ENCODE results near the gene ZNF236.

The ZNF236 gene

DNA sequence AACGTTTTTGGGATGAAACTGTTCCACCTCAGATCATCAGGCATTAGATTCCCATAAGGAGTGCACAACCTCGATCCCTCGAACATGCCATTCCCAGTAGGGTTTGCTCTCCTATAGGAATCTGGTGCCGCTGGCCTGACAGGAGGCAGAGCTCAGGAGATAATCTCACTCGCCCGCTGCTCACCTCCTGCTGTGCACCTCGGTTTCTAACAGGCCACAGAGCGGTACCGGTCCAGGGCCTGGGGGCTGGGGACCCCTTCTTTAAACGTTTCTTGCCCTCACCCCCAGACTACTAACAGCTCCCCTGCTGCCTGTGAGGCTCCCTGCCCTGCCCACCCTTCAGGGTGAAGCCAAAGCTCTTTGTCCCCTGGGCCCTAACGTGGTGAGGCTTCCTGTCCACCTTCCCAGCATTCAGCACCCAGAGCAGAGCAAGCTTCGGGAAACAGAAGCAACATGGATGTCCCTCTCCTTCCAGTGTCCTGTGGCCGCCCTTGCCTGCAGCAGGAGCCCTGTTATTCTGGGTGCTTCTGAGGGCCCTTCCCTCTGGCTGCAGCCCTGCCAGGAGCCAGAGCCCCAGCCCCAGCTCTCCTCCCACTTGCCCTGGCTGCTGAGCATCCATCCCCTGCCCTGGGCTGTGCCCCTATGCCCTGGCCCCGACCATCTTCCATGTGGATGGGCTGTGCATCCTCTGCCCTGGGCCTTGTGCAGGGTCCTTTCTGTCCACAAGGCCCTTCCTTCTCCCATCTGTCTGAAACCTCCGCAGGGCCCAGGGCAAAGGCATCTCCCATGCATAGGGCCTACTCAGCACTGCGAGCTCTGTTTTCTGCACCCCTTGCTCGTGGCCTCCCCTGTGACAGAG is 170.1 kb downstream of the ZNF236 start:
- DNase-seq: no peak

DNA sequence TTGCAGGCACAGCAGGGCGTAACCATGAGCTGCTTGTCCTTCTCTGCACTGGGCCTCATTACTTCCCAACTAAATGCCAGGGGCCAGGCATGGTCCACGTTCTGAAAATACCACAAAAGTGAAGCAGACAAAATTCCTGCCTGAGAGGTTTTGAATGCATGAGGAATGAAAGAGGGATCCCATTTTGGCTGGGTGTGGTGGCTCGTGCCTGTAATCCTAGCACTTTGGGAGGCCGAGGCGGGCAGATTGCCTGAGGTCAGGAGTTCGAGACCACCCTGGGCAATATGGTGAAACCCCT is 170.7 kb downstream of the ZNF236 start:
- DNase-seq: no peak

DNA sequence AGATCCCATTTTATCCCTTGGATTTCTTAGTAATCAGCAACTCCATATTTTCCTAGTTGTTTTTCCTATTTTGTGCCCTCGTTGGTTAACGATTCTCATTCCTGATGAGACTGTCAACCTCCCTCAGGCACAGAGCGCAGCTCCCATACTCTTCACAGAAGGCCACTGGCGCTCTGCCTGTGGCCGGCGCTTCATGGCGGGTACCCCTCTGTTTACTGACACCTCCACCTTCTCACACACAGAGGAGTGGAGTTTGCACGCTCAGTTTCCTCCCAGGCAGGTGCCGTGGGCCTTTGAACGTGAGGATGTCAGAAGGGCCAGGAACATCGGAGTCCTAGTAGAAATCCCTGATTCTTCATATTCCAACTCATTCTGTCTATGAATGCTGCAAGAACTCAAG is 171.2 kb downstream of the ZNF236 start:
- DNase-seq: no peak

DNA sequence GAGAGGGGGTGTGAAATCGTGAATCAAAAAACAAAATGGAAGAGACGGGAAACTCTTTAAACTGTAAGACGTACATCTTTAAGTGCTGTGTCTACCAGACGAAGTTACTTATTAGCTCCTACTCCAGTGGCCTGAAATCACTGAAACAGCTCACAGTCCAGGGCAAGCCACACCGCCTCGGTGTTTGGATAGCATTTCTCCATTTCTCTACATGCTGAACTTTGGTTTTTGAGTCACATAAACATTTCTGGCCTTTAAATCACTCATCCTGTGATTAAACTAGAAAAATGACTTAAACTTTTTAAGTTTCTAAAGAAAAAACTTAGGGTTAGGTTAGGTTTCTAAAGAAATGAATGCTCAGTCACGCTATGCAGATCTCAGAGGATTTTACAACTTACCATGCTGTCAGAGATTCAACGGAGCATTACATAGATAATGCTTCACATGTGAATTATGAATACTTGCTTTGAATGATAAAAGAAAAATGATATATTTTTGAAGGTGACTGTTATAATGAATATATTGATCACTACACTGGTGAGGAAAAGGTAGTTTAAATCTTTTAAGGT is 171.8 kb downstream of the ZNF236 start:
- no peak for DNase-seq

DNA sequence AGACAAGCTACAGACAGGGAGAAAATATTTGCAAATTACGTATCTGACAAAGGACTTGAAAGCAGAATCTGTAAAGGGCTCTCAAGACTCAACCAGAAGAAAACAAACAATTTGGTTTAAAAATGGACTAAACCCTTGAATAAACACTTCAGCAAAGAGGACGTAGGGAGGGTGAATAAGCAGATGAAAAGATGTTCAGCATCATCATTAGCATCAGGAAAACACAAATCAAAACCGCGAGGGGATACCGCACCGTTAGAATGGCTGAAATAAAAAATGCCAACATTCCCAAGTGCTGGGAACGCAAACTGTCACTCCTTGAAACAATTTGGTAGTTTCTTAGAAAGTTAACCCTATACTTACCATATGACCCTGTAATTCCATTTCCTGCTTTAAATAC is 173.5 kb downstream of the ZNF236 start:
- DNase-seq: no peak

DNA sequence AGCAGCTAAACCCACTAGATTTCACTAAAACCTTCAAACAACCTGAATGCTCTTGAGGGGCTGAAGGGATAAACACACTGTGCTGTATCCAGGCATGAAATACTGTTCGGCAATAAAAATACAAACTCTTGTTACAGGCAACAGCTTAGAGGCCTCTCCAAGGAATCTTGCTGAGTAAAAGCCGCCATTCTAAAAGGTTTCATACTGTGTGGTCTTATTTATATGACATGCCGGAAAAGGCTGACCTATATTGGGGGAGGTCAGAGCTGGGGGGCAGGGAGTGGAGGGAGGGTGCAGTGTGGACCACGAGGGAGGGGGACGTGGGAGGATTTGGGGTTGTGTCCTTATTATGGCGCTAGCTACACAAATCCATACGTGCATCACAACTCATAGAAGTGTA is 174.1 kb downstream of the ZNF236 start:
- DNase-seq: no peak

DNA sequence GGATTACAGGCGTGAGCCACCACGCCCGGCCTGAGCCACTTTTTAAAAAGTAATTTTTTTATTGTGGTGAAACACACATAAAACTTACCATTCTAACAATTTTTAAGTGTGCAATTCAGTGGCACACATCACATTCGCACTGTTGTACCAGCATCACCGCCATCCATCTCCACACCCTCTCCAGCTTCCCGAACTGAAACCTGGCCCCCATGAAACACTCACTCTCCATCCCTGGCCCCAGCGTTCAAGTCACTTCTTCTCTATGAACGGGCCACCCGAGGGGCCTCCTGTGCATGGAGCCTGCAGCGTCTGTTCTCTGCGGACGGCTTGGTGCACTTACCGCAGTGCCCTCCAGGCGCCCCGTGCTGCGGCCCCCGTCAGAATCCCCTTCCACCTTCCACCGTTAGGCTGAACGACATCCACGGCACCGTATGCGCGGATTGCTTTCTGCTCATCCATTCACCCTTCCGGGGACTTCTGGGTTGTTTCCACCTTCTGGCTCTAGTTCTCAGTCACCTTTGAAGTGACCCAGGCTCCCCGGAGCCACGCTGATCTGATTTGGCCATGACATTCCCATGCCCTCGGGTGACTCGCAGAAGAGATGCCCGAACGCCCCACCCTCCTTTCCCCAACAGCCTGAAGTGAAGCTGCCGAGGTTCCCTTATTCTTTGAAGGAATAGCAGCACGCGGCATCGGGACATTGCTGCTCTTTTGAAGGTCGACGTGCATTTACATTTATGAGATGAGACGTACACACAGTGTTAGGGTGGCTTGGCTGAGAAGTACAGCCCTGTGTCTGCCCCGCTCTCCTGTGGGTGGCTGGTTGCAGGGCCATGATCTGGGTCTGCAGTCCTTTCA is 175.8 kb downstream of the ZNF236 start:
- no peak for DNase-seq

DNA sequence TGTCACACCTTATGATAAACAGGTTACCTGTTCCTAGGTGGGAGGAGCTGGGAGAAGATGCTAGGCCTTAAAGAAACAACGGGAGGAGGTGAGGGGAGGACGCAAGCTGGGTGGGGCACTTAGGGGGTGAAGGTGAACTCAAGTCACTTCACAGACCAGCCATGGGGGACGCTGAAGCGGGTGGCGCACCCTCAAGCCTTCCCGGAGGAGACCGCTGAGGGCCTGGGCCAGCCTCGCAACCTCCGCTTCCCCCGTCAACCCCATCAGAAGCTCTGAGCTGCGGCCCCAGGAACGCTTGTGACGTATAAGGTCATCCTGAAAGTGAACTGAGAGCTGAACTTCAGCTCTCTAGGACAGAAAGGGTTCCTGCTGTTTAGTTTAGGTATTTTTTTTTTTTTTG is 176.7 kb downstream of the ZNF236 start:
- no peak for DNase-seq

DNA sequence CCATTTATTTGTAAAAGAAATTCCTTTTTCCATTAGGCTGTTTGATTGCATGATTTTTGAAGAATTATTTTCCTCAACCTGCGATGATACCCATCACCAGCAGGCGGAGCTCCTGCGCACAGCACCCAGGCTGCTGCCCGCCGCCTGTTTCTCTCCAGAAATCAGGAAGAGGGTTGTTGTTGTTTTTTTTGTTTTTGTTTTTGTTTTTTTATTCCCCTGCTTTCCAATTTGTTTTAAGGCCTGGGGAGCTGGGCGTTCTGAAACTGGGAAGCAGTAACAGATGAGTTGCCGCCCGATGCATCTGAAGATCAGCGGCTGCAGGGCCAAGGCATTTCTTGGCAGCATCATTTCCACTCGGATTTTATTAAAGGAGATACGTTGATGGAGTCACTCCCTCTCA is 178.2 kb downstream of the ZNF236 start:
- no peak for DNase-seq

DNA sequence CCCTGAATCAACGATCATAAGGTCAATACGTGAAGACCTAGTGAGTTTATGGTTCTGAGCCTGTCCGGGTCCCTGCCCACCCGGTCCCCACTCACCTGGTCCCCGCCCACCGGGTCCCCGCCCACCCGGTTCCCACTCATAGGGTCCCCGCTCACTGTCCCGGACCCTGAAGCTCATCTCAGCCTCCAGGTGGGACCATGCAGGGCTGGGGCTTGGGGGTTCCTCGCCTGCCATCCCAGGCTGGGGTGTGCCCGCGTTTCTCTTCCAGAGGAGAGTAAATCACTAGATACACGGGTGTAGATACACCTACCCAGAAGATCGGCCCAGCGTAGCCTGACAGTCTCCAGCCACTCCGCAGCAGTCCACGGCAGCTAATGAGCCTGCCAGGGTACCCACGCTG is 178.7 kb downstream of the ZNF236 start:
- DNase-seq: no peak

DNA sequence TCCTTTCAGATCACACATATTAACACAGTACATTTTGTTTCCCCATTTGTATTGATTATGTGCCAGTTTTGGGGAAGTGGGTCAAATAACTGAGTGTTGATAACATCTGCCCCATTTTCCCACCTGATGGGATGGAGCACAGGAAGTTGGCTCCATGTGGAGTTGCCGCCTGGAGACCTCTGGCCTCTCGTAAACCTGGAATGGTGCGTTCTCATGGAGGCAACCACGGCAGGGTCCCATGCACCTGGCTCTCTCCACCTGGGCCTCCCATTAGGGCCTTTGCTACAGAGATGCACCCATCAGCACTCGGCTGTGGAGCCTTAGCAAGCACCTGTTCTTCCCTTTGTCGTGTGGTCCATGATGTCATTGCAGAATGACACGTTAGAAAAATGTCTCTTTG is 179.6 kb downstream of the ZNF236 start:
- DNase-seq: peak; percentile 37

DNA sequence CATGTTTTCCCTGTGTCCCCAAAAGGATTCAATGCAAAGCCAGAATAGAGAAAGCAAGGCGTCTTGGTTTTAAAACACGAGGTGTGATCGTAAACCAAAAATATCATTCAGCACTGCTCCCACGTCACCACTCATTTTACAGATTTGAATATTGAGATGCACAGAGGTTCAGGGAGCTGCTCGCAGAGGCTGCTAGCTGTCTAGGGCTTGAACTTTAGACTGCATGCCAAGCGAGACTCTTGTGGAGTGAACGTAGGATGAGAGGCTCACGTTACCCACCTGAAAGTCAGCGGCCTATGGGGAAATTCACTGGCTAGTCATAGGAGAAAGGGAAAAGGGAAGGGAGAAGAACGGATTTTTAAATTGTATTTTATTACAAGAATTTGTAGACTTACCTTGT is 180.1 kb downstream of the ZNF236 start:
- no peak for DNase-seq

DNA sequence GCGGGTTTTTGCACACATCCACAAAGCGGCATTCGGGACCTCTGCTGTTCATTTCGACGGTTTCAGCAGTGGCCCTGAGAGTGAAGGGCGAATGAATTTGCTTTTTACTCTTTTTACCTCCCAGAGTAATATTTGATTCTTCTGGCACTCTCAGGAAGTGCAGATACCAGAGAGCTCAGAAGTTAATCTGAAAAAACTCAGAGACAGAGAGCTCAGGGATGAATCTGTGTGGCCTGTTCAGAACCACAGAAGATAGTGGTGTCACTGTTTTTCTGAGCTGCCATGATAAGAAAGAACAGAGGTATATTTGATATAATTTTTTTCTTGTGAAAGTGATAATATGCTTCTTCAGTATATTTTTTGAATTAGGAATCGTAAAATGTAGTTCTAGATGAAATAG is 181.0 kb downstream of the ZNF236 start:
- no peak for DNase-seq

DNA sequence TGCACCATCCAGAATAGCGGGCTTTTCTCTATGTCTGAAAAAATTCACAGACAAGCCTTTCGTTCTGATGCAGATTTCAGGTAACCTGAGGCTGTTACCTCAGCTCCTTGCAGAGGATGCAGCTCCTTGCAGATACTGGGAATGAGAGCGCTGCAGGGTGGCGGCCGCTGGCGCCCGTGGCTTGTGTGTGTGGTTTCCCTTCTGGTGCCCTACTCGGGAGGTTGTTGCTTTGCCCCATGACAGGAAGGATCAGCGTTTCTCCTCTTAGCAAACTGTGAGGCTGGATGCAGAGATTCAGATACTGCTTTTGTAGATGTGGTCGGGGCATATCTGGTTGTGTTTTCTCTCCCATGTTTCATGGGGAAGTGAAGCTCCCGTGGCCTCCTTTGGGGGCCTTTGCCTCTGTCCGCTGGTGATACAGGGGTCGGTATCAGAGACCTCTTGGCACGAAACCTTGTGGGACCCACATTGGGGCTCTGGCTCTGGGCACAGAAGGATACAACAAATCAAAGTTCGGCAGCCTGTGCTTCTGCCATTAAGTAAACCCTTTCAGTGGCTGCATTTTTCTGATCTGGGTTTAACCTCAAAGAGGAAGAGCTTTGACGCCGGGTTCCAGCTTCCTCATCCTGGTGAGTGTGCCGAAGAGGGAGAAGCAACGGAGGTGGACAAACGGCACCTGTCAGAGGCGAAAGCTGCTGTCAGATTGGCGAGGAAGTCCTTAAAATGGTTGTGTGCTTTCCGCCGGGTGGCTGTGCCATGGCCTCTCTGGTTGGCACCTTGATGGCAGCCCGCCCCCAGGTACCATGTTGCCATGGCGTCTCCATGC is 182.4 kb downstream of the ZNF236 start:
- no peak for DNase-seq

DNA sequence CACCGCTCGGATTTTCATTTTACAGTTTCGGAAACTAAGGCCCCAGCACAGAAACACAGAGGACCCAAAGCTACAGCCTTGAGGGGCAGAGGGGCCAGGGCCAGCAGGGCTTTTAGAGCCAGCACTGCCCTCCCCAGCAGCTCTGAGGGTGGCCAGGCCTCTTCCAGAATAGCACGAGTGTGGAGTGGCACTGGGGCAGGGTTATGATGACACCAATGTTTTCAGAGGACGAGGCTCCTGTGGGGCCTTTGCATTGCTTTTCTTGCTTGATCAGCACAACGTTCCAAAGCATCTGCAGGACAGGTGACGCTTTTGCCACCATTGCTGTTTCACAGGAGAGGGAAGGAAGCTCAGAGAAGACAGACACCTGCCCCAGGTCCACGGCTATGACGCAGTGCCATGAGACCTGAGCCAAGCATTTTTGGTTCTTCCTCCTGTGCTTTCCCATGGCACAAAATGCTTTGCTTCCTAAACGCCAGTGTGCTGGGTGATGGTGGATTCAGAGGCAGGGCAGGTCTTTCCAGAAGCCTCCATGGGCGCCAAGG is 183.4 kb downstream of the ZNF236 start:
- DNase-seq: no peak

DNA sequence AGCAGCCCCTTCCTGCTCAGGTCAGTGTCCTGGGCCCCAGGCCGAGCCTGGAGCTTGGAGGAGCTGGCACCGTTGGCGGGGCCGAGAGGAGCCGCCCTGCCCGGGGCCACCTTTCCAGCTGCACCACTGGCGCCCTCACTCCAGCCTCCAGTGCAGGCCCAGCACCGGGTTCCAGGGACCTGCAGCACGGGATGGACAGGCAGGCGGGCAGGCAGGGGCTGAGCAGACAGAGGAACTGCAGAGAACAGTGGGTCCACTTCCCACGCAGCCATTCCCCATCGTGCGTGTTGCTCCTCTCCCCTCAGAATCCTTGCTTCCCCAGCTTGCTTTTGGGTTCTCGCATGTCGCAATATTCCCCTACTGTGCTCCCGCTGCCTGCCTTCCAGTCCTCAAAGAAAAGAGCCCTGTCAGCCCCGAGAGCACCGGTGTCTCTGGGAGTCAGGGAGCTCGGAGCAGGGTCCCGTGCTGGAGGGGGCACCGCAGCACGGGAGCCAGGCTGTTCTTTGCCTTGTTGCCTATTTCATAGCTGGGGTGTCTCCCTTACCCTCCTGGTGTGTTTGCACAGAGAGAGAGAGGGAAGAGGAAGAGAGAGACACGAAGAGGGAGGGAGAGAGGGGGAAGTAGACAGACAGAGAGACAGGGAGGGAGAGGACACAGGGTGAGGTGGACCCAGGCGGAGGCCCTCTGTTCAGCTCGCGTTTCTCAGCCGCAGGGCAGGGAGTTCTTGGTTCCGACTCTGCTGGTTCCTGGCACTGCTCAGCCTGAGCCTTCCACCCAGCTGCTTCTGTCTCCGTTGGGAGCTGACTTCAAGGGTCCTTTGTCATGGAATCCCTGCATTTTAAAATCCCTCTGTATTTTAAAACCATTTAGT is 184.2 kb downstream of the ZNF236 start:
- no peak for DNase-seq

DNA sequence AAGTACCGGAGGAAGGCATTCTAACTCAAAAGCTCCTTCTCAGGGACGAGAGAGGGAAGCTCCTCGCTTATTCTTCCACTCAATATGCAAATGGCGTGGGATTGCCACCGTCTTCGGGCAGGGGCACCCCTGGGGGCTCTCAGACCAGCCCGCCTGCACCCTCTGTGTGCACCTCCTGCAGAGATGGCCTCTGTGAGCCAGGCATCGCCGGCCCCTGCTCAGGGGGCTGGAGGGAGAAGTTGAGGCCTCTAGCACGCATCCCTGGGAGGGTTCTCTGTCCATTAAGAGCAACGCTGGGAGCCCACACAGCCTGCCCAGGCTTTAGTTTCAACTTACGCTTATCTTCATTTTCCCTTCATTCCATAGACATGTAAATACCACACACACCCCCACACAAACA is 184.9 kb downstream of the ZNF236 start:
- DNase-seq: no peak

DNA sequence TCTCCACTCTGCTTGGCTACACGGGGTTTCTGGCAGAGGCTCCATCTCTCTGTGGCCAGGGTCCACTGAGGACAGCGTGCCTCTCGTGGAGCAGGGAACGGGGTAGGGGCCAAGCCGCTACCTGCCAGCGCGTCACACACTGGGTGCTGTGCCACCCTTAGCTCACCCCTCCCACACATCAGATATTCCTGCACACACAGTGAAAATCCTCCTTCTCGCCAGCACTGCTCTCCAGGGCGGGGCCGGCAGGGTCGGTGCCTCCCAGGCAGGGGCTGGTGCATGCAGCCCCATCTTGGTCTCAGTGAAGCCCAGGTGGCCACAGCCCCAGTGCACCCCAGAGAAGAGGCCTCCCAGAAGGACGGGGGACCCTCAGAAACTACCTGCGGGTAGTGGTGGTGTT is 185.6 kb downstream of the ZNF236 start:
- DNase-seq: no peak

DNA sequence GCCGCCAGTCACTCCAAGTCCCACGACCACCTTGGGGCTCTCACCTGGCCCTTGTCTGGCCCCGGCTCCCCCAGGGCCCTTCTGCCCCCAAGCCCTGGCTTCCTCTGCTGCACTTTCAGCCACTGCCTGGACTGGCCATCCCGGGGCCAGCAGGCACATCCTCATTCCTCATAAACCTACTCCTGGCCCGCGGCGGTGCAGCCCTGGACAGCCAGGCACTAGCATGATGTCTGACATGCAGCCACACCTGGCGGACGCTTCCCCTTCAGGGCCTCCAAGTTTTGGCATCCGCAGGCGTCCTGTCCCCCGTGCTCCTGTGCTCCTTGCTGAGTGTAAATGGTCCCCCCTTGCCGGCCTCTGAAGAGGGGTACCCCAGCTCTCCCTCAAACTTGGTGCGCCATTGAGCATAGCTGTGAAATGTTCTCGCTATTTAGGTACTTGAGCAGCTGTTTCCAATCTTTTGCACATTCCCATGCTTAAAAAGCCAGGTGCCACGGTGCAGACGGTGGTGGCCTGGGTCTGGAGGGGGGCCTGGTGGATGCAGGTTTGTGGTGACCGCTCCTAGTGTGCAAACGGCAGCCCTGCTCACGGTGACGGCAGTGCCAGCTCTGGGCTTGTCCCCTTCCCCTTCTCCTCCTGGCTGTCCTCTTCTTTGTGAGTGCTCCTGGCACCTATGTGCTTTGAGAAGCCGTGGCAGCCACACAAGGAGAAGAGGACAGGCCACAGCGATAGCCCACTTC is 186.4 kb downstream of the ZNF236 start:
- no peak for DNase-seq

DNA sequence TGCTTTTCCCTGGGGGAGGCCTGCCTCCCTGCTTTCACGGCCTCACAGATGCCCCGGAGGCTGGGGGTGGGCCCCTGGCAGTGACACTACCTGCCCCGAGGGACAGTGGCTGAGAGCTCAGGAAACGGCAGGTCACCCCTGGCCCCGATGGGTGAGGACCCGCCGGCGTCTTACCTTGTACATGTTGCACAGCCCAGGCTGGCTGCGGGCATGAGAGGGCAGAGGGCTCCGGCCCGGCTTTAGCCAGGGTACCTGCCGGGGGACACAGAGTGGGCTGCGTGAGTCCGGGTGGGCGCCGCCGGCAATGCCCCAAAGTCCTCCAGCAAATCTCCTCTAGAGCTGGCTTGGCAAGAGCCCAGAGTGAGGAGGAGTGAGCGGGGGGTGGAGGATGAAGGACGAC is 187.3 kb downstream of the ZNF236 start:
- DNase-seq: no peak

DNA sequence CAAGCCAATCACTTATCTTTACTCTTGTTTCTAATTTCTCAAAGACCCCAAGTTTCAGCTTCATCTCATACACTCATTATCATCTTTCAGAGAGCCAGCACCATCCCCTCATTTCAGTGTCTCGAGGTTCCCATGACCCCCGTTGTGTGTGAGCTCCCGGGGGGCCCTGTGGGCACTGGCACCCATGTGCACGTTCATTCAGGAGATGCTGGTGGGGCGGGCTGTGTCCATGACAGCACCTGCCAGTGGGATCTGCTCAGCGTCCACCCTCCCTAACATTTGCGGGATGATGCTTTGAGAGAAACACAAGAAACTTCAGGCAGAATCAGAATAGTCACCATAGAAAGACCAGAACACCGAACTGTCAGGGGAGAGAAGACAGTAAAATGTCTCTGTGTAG is 189.8 kb downstream of the ZNF236 start:
- no peak for DNase-seq
